Liver (tissue), 3 donors: ENCODE results near the gene NUP153.
"Not testable (repeated sequence)": the region's sequence is repeated elsewhere in the genome, so short reads cannot be mapped to it uniquely, and the experiment has no call there.

Source experiments
- CTCF ChIP-seq: fragments of 150-350 bp; IDR thresholded peaks from 2 replicates; pipeline ENCODE4 v1.5.1; 2017; ENCODE audit warnings: improper control_type of control experiment, low read depth, low read length; ENCODE audit not compliant: missing input control
- FOXA2 ChIP-seq: IDR thresholded peaks from 2 replicates; pipeline ENCODE4 v1.6.1; 2016; ENCODE audit warnings: antibody characterized with exemption
- TAF1 ChIP-seq: conservative IDR thresholded peaks from 2 replicates; pipeline ENCODE4 v1.6.1; 2016; ENCODE audit warnings: antibody characterized with exemption, mild to moderate bottlenecking
- YY1 ChIP-seq: IDR thresholded peaks from 2 replicates; pipeline ENCODE4 v1.6.1; 2016; ENCODE audit warnings: antibody characterized with exemption, mild to moderate bottlenecking
- donor health status: healthy.
- donor health status: healthy.

GRCh38 chr6:17745324-17745723 is 38.6 kb upstream of the NUP153 start:
- TF ChIP-seq YY1, FOXA2, CTCF, TAF1: not testable (repeated sequence)
